ENCODE measurements around the gene CYP21A2. TPM values are rescaled to one million over a fixed set of nuclear protein-coding genes. Genes with fewer than 3 reads are reported as not detected.

CYP21A2 gene
- total and polyA plus RNA-seq, 10 of the 15 experiments (the other 5 are each of a cell fraction or from before 2014, with no cell fraction given): 0.04 to 0.92 (median 0.23) TPM; not detected in 7

GRCh38 chr6:32060966-32061655 lies 22.9 kb downstream of the CYP21A2 start:
- DNase-seq (ENCODE audit: low read depth, low spot score) (no peak), ATAC-seq (no peak), FAIRE-seq (no peak)
- POLR2A ChIA-PET: no interaction called here
- H3K4me2 ChIP-seq (ENCODE audit: control insufficient read depth, insufficient read depth): no peak overlapping the region
- H3K9me3 ChIP-seq (replicated peaks; ENCODE audit: control insufficient read depth, insufficient read depth, low read length): no peaks in the 10 kb centered on the region
- no peaks in the 10 kb centered on the region for H3K79me2 ChIP-seq (ENCODE audit: control insufficient read depth, insufficient read depth, low read length)
- SMC1A ChIA-PET (ENCODE audit: uncharacterized antibody, unreplicated experiment): no interaction called here
- CTCF ChIA-PET: no interaction called here
- H3K4me1 ChIP-seq (ENCODE audit: control insufficient read depth, insufficient read depth, low read length): no peaks in the 10 kb centered on the region
- no peak overlapping the region for H3K4me3 ChIP-seq
- intact Hi-C loops (cut with micrococcal nuclease; ENCODE audit: unreplicated experiment) (no loop called here), in situ Hi-C loops (cut with MboI) (no loop called here)
- no peaks in the 10 kb centered on the region for H4K20me1 ChIP-seq (ENCODE audit: control insufficient read depth, insufficient read depth)
- no peak overlapping the region for H2AFZ ChIP-seq (ENCODE audit: control insufficient read depth, low read depth, low read length)
- H3K9ac ChIP-seq (ENCODE audit: control insufficient read depth, insufficient read depth, low read length): no peak overlapping the region
- 50% methylated on average over 22 of the region's 28 CpGs for WGBS (ENCODE audit: insufficient coverage, insufficient replicate concordance, low lambda C conversion rate, missing lambda C conversion rate)
- H3K27ac ChIP-seq (ENCODE audit: control insufficient read depth, insufficient read depth): no peak overlapping the region
- no peak for TF ChIP-seq EGR1 (IDR thresholded peaks at IDR 0.05; ENCODE audit: borderline replicate concordance in 1 of 2, low read depth in 2 of 2, low read length in 2 of 2)
- no peak for TF ChIP-seq JUNB (IDR thresholded peaks at IDR 0.05)
- no peak for TF ChIP-seq CEBPB (IDR thresholded peaks at IDR 0.05; ENCODE audit: borderline replicate concordance in 1 of 2, low read depth in 2 of 2, low read length in 2 of 2)
- no peak for TF ChIP-seq IRF3 (IDR thresholded peaks at IDR 0.05)
- no peak for TF ChIP-seq MTA3 (IDR thresholded peaks at IDR 0.05; ENCODE audit: borderline replicate concordance, low read length)
- TF ChIP-seq BMI1 (IDR thresholded peaks at IDR 0.05; ENCODE audit: borderline replicate concordance): no peak
- TF ChIP-seq RCOR1 (conservative IDR thresholded peaks at IDR 0.05; ENCODE audit: low read depth, low read length): no peak
- TF ChIP-seq RBBP5 (conservative IDR thresholded peaks at IDR 0.05): no peak
- TF ChIP-seq NRF1 (conservative IDR thresholded peaks at IDR 0.05; ENCODE audit: low read depth, low read length): no peak
- TF ChIP-seq ZNF207 (IDR thresholded peaks at IDR 0.05; ENCODE audit: borderline replicate concordance): no peak
- no peak for TF ChIP-seq POLR2AphosphoS5 (IDR thresholded peaks at IDR 0.05; ENCODE audit: low read length)
- TF ChIP-seq, protein P1, sequence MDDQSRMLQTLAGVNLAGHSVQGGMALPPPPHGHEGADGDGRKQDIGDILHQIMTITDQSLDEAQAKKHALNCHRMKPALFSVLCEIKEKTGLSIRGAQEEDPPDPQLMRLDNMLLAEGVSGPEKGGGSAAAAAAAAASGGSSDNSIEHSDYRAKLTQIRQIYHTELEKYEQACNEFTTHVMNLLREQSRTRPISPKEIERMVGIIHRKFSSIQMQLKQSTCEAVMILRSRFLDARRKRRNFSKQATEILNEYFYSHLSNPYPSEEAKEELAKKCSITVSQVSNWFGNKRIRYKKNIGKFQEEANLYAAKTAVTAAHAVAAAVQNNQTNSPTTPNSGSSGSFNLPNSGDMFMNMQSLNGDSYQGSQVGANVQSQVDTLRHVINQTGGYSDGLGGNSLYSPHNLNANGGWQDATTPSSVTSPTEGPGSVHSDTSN (IDR thresholded peaks at IDR 0.05; ENCODE audit: insufficient replicate concordance, low read depth, low read length): no peak
- no peak for TF ChIP-seq SMC3 (IDR thresholded peaks at IDR 0.05; ENCODE audit: borderline replicate concordance, low read length)
- TF ChIP-seq RB1 (IDR thresholded peaks at IDR 0.05; ENCODE audit: borderline replicate concordance): no peak
- no peaks in the 10 kb centered on the region for H3K36me3 ChIP-seq (ENCODE audit: control insufficient read depth in 2 of 2, insufficient read depth in 2 of 2, low read length in 1 of 2)
- RAD21 ChIA-PET (ENCODE audit: unreplicated experiment): no interaction called here
- H3K27me3 ChIP-seq (replicated peaks in 1 of 2; ENCODE audit: control insufficient read depth in 2 of 2, insufficient read depth in 2 of 2, low read length in 1 of 2): peaks cover 0 to 2% of the 10 kb centered on the region in 2 experiments; a peak in 2 of 4 replicates
- no TSS peak for BruUV-seq (replicated peaks)
